Measurements from ENCODE around the gene CEBPG.

The CEBPG gene

GRCh38 chr19:33368074-33368864 is 5.2 kb upstream of the CEBPG start:
- Mint-ChIP-seq H3K36me3 (no peaks in the 10 kb centered on the region), H3K27ac (no peak overlapping the region), H3K4me3 (no peak overlapping the region), H3K27me3 (peaks cover 17% of the 10 kb centered on the region), H3K4me1 (peaks cover 5% of the 10 kb centered on the region), H3K9me3 (no peaks in the 10 kb centered on the region)
- ATAC-seq = no peak

- no peak overlapping the region for H3K4me3 Mint-ChIP-seq
- no peak for ATAC-seq
- H3K36me3 Mint-ChIP-seq = peaks cover 8% of the 10 kb centered on the region
- H3K9me3 Mint-ChIP-seq = no peaks in the 10 kb centered on the region
- no peak overlapping the region for H3K27ac Mint-ChIP-seq
- H3K27me3 Mint-ChIP-seq = no peaks in the 10 kb centered on the region
- peaks cover 23% of the 10 kb centered on the region for H3K4me1 Mint-ChIP-seq
Observed at GRCh38 chr19:33370783-33371182, 2.7 kb upstream of the CEBPG start.

- H3K9me3 Mint-ChIP-seq = no peaks in the 10 kb centered on the region
- ATAC-seq = no peak
- no peaks in the 10 kb centered on the region for H3K27me3 Mint-ChIP-seq
- peaks cover 20% of the 10 kb centered on the region for H3K36me3 Mint-ChIP-seq
- H3K27ac Mint-ChIP-seq = peak overlapping the region; percentile 95
- peaks cover 56% of the 10 kb centered on the region for H3K4me1 Mint-ChIP-seq
- H3K4me3 Mint-ChIP-seq = peak overlapping the region; percentile 88
Observed at GRCh38 chr19:33374236-33374714, 766 bp downstream of the CEBPG start.

GRCh38 chr19:33375156-33375836 is 1.8 kb downstream of the CEBPG start:
- Mint-ChIP-seq H3K36me3 (peaks cover 21% of the 10 kb centered on the region), H3K4me1 (peaks cover 57% of the 10 kb centered on the region), H3K9me3 (no peaks in the 10 kb centered on the region), H3K27ac (peak overlapping the region; percentile 95), H3K27me3 (no peaks in the 10 kb centered on the region), H3K4me3 (peak overlapping the region; percentile 88)
- no peak for ATAC-seq

- Mint-ChIP-seq H3K4me3 (peak overlapping the region; percentile 12), H3K27me3 (no peaks in the 10 kb centered on the region), H3K36me3 (peaks cover 23% of the 10 kb centered on the region), H3K4me1 (peaks cover 59% of the 10 kb centered on the region), H3K9me3 (no peaks in the 10 kb centered on the region), H3K27ac (peak overlapping the region; percentile 95)
- no peak for ATAC-seq
Observed at GRCh38 chr19:33375837-33376159, 2.3 kb downstream of the CEBPG start.

GRCh38 chr19:33376423-33376822 is 2.9 kb downstream of the CEBPG start:
- H3K27me3 Mint-ChIP-seq = no peaks in the 10 kb centered on the region
- no peak for ATAC-seq
- H3K4me1 Mint-ChIP-seq = peaks cover 65% of the 10 kb centered on the region
- H3K27ac Mint-ChIP-seq = no peak overlapping the region
- no peak overlapping the region for H3K4me3 Mint-ChIP-seq
- peaks cover 28% of the 10 kb centered on the region for H3K36me3 Mint-ChIP-seq
- no peaks in the 10 kb centered on the region for H3K9me3 Mint-ChIP-seq

GRCh38 chr19:33376941-33377557 is 3.5 kb downstream of the CEBPG start:
- Mint-ChIP-seq H3K4me3 (no peak overlapping the region), H3K27ac (no peak overlapping the region), H3K36me3 (peaks cover 28% of the 10 kb centered on the region), H3K27me3 (no peaks in the 10 kb centered on the region), H3K4me1 (peaks cover 70% of the 10 kb centered on the region), H3K9me3 (no peaks in the 10 kb centered on the region)
- ATAC-seq = no peak

GRCh38 chr19:33377586-33378475 is 4.3 kb downstream of the CEBPG start:
- no peak overlapping the region for H3K27ac Mint-ChIP-seq
- peaks cover 28% of the 10 kb centered on the region for H3K36me3 Mint-ChIP-seq
- ATAC-seq = no peak
- H3K4me3 Mint-ChIP-seq = no peak overlapping the region
- no peaks in the 10 kb centered on the region for H3K27me3 Mint-ChIP-seq
- no peaks in the 10 kb centered on the region for H3K9me3 Mint-ChIP-seq
- peaks cover 68% of the 10 kb centered on the region for H3K4me1 Mint-ChIP-seq

- Mint-ChIP-seq H3K4me3 (no peak overlapping the region), H3K4me1 (peaks cover 78% of the 10 kb centered on the region), H3K9me3 (no peaks in the 10 kb centered on the region), H3K36me3 (peaks cover 33% of the 10 kb centered on the region), H3K27me3 (no peaks in the 10 kb centered on the region), H3K27ac (no peak overlapping the region)
- ATAC-seq = no peak
Observed at GRCh38 chr19:33379151-33379829, 5.8 kb downstream of the CEBPG start.

- no peak for ATAC-seq
- no peak overlapping the region for H3K27ac Mint-ChIP-seq
- no peaks in the 10 kb centered on the region for H3K27me3 Mint-ChIP-seq
- peaks cover 60% of the 10 kb centered on the region for H3K4me1 Mint-ChIP-seq
- no peak overlapping the region for H3K4me3 Mint-ChIP-seq
- H3K9me3 Mint-ChIP-seq = no peaks in the 10 kb centered on the region
- peaks cover 24% of the 10 kb centered on the region for H3K36me3 Mint-ChIP-seq
Observed at GRCh38 chr19:33381101-33381500, 7.6 kb downstream of the CEBPG start.

GRCh38 chr19:33382006-33382405 is 8.5 kb downstream of the CEBPG start:
- peaks cover 29% of the 10 kb centered on the region for H3K36me3 Mint-ChIP-seq
- peaks cover 51% of the 10 kb centered on the region for H3K4me1 Mint-ChIP-seq
- no peaks in the 10 kb centered on the region for H3K9me3 Mint-ChIP-seq
- no peak overlapping the region for H3K4me3 Mint-ChIP-seq
- ATAC-seq = no peak
- H3K27me3 Mint-ChIP-seq = no peaks in the 10 kb centered on the region
- no peak overlapping the region for H3K27ac Mint-ChIP-seq

- Mint-ChIP-seq H3K27ac (no peak overlapping the region), H3K4me3 (no peak overlapping the region), H3K27me3 (no peaks in the 10 kb centered on the region), H3K36me3 (peaks cover 34% of the 10 kb centered on the region), H3K4me1 (peaks cover 43% of the 10 kb centered on the region), H3K9me3 (no peaks in the 10 kb centered on the region)
- no peak for ATAC-seq
Observed at GRCh38 chr19:33382982-33383381, 9.5 kb downstream of the CEBPG start.

- H3K4me3 Mint-ChIP-seq = no peak overlapping the region
- peak overlapping the region; percentile 40 for H3K27ac Mint-ChIP-seq
- no peaks in the 10 kb centered on the region for H3K9me3 Mint-ChIP-seq
- no peak for ATAC-seq
- peaks cover 35% of the 10 kb centered on the region for H3K4me1 Mint-ChIP-seq
- peaks cover 31% of the 10 kb centered on the region for H3K36me3 Mint-ChIP-seq
- H3K27me3 Mint-ChIP-seq = no peaks in the 10 kb centered on the region
Observed at GRCh38 chr19:33383720-33384292, 10.3 kb downstream of the CEBPG start.

GRCh38 chr19:33384983-33385382 is 11.5 kb downstream of the CEBPG start:
- Mint-ChIP-seq H3K9me3 (no peaks in the 10 kb centered on the region), H3K4me3 (no peak overlapping the region), H3K36me3 (peaks cover 24% of the 10 kb centered on the region), H3K4me1 (peaks cover 29% of the 10 kb centered on the region), H3K27me3 (no peaks in the 10 kb centered on the region), H3K27ac (no peak overlapping the region)
- no peak for ATAC-seq
